HepG2 (cell line): ENCODE measurements around the gene PLA1A. TPM values are rescaled to one million over a fixed set of nuclear protein-coding genes. Genes with fewer than 3 reads are reported as not detected.

Source experiments
- ATAC-seq: fragments of 200-7000 bp; cut with Tn5 transposase; 3 replicates; pipeline ENCODE4 v1.9.1; 2020; ENCODE audit warnings: mild to moderate bottlenecking, moderate library complexity
- BruUV-seq: library from RNA; stranded (reverse); fragments of 400-500 nt; replicated peaks from 2 replicates; lab custom pipeline; 2021; lab: Mats Ljungman, UMichigan
- CTCF ChIA-PET: fragments of 300-600 bp; formaldehyde crosslinking; extraction: SDS; loops from one replicate; lab custom pipeline; 2021; ENCODE audit warnings: low total read pairs, inconsistent platforms, low intra/inter-chr PET ratio; lab: Yijun Ruan, JAX
- POLR2A ChIA-PET: fragments of 350-600 bp; sonication (Branson Sonifier 250); formaldehyde crosslinking; loops from one replicate; lab custom pipeline; 2020; ENCODE audit warnings: antibody characterized with exemption, inconsistent platforms; lab: Yijun Ruan, JAX
- DNase-seq: peaks from one replicate; pipeline ENCODE4 v3.0.0-alpha.2; 2015; ENCODE audit warnings: low spot score
- FAIRE-seq: peaks from 3 replicates; lab custom pipeline; 2011; peaks lifted over from hg19 to GRCh38; lab: Jason Lieb, UNC
- H2AFZ ChIP-seq: one replicate; pipeline ENCODE4 v1.6.1; 2011; ENCODE audit warnings: low read length, inconsistent platforms
- H3K27ac ChIP-seq: fragments of 300-600 bp; 3 replicates; pipeline ENCODE4 v1.8.0; 2011; ENCODE audit warnings: mixed run types, mild to moderate bottlenecking, mixed read lengths, low read length, inconsistent platforms; ENCODE audit not compliant: insufficient read depth; ENCODE audit errors: extremely low read length
- H3K27me3 ChIP-seq, 2 experiments: fragments of 200-600 bp in 1 of 2; 2 replicates in 1 of 2; 3 replicates in 1 of 2; pipeline versions ENCODE4 v1.6.0 to v1.8.0; 2011; ENCODE audit warnings: low read length in 2 of 2, mild to moderate bottlenecking in 2 of 2, moderate library complexity in 2 of 2, inconsistent platforms in 1 of 2; ENCODE audit not compliant: insufficient read depth in 2 of 2, control insufficient read depth in 1 of 2
- H3K36me3 ChIP-seq, 2 experiments: fragments of 200-600 bp in 1 of 2; replicated peaks in 1 of 2; 2 replicates in 1 of 2; 3 replicates in 1 of 2; pipeline versions ENCODE4 v1.5.1 to v1.8.0; 2011; ENCODE audit warnings: low read length in 2 of 2, inconsistent platforms in 1 of 2; ENCODE audit not compliant: insufficient read depth in 2 of 2, control insufficient read depth in 1 of 2
- H3K4me1 ChIP-seq: 2 replicates; pipeline ENCODE4 v1.5.1; 2012; ENCODE audit warnings: low read length, inconsistent platforms; ENCODE audit not compliant: insufficient read depth
- H3K4me2 ChIP-seq: 2 replicates; pipeline ENCODE4 v1.6.0; 2011; ENCODE audit warnings: low read depth, low read length, inconsistent platforms
- H3K4me3 ChIP-seq, 3 experiments: fragments of 200-600 bp in 1 of 3; sonication (generic), shearing (Covaris generic) in 1 of 3; replicated peaks in 1 of 3; 2 replicates each; pipeline ENCODE4 v1.5.1; 2011 to 2016; ENCODE audit warnings: low read length in 3 of 3, inconsistent platforms in 2 of 3, low read depth in 2 of 3, mild to moderate bottlenecking in 2 of 3, control low read depth in 1 of 3, mixed read lengths in 1 of 3; ENCODE audit not compliant: insufficient read depth in 1 of 3
- H3K79me2 ChIP-seq: one replicate; pipeline ENCODE4 v1.6.1; 2011; ENCODE audit warnings: low read length, inconsistent platforms; ENCODE audit not compliant: insufficient read depth
- H3K9ac ChIP-seq: 2 replicates; pipeline ENCODE4 v1.6.0; 2011; ENCODE audit warnings: mild to moderate bottlenecking, low read depth, low read length, inconsistent platforms; ENCODE audit not compliant: insufficient read depth
- H3K9me3 ChIP-seq: 2 replicates; pipeline ENCODE4 v1.5.1; 2012; ENCODE audit warnings: mild to moderate bottlenecking, low read length
- H4K20me1 ChIP-seq: 2 replicates; pipeline ENCODE4 v1.6.0; 2011; ENCODE audit warnings: inconsistent platforms, mild to moderate bottlenecking, low read length, moderate library complexity; ENCODE audit not compliant: insufficient read depth
- CCDC6 ChIP-seq: sonication (generic); formaldehyde crosslinking; IDR thresholded peaks from 2 replicates; pipeline ENCODE4 v1.8.1; 2022; ENCODE audit warnings: mild to moderate bottlenecking, missing genetic modification reagents, moderate library complexity
- CENPX ChIP-seq: sonication (generic); formaldehyde crosslinking; IDR thresholded peaks from 2 replicates; pipeline ENCODE4 v1.9.0; 2021; ENCODE audit warnings: mild to moderate bottlenecking, missing genetic modification reagents, moderate library complexity
- FOXJ3 ChIP-seq: sonication (generic); formaldehyde crosslinking; IDR thresholded peaks from 2 replicates; pipeline ENCODE4 v1.4.0; 2020; ENCODE audit warnings: missing genetic modification reagents, mild to moderate bottlenecking, borderline replicate concordance
- MXD4 ChIP-seq: IDR thresholded peaks from 2 replicates; pipeline ENCODE4 v1.6.1; 2016; ENCODE audit warnings: mild to moderate bottlenecking, missing biosample characterization, missing genetic modification reagents
- NCOA1 ChIP-seq: sonication (generic); formaldehyde crosslinking; IDR thresholded peaks from 2 replicates; pipeline ENCODE4 v1.9.0; 2021; ENCODE audit warnings: missing genetic modification reagents
- SUZ12 ChIP-seq: fragments of 150-350 bp; IDR thresholded peaks from 2 replicates; pipeline ENCODE4 v1.6.1; 2014; ENCODE audit warnings: low read depth, low read length
- ZKSCAN1 ChIP-seq: fragments of 150-350 bp; IDR thresholded peaks from 2 replicates; pipeline ENCODE4 v1.6.1; 2014; ENCODE audit warnings: low read length
- ZNF260 ChIP-seq: sonication (generic); formaldehyde crosslinking; IDR thresholded peaks from 2 replicates; pipeline ENCODE4 v1.4.0; 2020; ENCODE audit warnings: missing genetic modification reagents, low read depth, mild to moderate bottlenecking, borderline replicate concordance
- ZNF367 ChIP-seq: sonication (generic); formaldehyde crosslinking; IDR thresholded peaks from 2 replicates; pipeline ENCODE4 v1.4.0; 2020; ENCODE audit warnings: missing genetic modification reagents, borderline replicate concordance
- ZNF644 ChIP-seq: IDR thresholded peaks from 2 replicates; pipeline ENCODE4 v1.6.1; 2016; ENCODE audit warnings: low read depth
- WGBS: methylation state at CpG from one replicate; pipeline ENCODE4 v1.1.6; 2017; ENCODE audit warnings: low lambda C conversion rate; 5-methylcytosine and 5-hydroxymethylcytosine counted together
- in situ Hi-C: cut with HindIII; loops from 2 replicates; pipeline ENCODE4 v1.10.0; 2017; ENCODE audit warnings: low pct_unique_long_range_greater_than_20kb; ENCODE audit not compliant: extremely low pct_ligation_motif_present
- intact Hi-C: fragments of 100-400 bp; cut with micrococcal nuclease; formaldehyde crosslinking; loops from one replicate; pipeline ENCODE4 v1.10.0; 2022; ENCODE audit not compliant: unreplicated experiment
- polyA plus RNA-seq, 8 experiments: library from polyadenylated mRNA; depleted of rRNA in 3 of 8; stranded (reverse) in 7 of 8; unstranded in 1 of 8; fragments of >200 nt; fragmentation: Illumina TruSeq in 4 of 8; extraction: Trizol in 4 of 8; gene quantifications; 2 replicates each; pipeline versions ENCODE4 v1.2.1 to v1.2.3, GENCODE V29; 2011 to 2016; ENCODE audit warnings: low read depth in 4 of 8, missing spikeins in 1 of 8, mixed read lengths in 1 of 8; ENCODE audit not compliant: insufficient read depth in 1 of 8
- total RNA-seq, 5 experiments: library from RNA; depleted of rRNA; stranded (reverse); fragments of >200 nt; fragmentation: Illumina TruSeq; extraction: Trizol; gene quantifications; 2 replicates each; pipeline ENCODE4 v1.2.3, GENCODE V29; 2016; ENCODE audit warnings: low read depth in 1 of 5
- TF ChIP-seq, protein P1 (sequence below): sonication (generic); formaldehyde crosslinking; conservative IDR thresholded peaks from 2 replicates; pipeline ENCODE4 v1.4.0; 2020; ENCODE audit warnings: missing genetic modification reagents
- TF ChIP-seq, protein P2 (sequence below): IDR thresholded peaks from 2 replicates; pipeline ENCODE4 v1.6.1; 2016
- TF ChIP-seq, protein P3 (sequence below): sonication (generic); formaldehyde crosslinking; IDR thresholded peaks from 2 replicates; pipeline ENCODE4 v1.5.0; 2020; ENCODE audit warnings: mild to moderate bottlenecking, missing genetic modification reagents, borderline replicate concordance

Gene PLA1A
- total and polyA plus RNA-seq, 2 of the 13 experiments (the other 11 are each of a cell fraction or from before 2014, with no cell fraction given): 0.11 to 0.18 TPM

DNA sequence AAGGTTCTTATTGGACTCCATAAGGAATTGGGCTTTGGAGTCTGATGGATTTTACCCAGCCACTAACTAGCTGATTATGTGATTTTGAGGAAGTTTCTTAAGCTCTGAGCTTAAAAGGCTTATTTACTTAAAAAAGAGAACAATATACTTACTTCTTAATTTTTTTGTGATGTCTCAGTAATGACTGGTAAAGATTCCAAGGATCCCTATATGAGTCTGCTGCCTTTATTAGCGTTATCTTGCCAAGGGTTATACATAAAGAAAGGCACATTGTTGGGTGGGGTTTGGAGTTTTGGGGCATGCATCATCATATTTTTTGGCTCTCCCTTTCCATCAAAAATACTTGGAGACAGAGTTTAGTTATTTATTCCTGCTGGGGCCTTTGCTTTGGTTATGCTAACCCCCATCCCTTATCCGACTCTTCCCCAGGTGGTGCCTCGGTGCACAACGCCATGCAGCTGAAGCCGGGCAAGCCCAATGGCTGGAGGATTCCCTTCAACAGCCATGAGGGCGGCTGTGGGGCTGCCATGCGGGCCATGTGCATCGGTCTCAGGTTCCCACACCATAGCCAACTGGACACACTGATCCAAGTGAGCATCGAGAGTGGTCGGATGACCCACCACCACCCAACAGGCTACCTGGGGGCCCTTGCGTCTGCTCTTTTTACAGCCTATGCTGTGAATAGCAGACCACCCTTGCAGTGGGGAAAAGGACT, 11.7 kb upstream of the PLA1A start:
- no peaks in the 10 kb centered on the region for H4K20me1 ChIP-seq
- FAIRE-seq: no peak
- intact Hi-C loops: no loop called here
- in situ Hi-C loops: no loop called here
- peaks cover 9% of the 10 kb centered on the region for H3K9me3 ChIP-seq
- no peak for ATAC-seq
- no peak overlapping the region for H3K4me3 ChIP-seq
- no peaks in the 10 kb centered on the region for H3K79me2 ChIP-seq
- no peaks in the 10 kb centered on the region for H3K36me3 ChIP-seq
- DNase-seq: no peak
- POLR2A ChIA-PET: no interaction called here
- no peaks in the 10 kb centered on the region for H3K4me1 ChIP-seq
- no peak overlapping the region for H3K4me2 ChIP-seq
- peaks cover 0 to 1% of the 10 kb centered on the region in 2 experiments; a peak in 3 of 5 replicates for H3K27me3 ChIP-seq
- CTCF ChIA-PET: no interaction called here
- no peak overlapping the region for H2AFZ ChIP-seq
- 82% methylated on average over 5 of the region's 11 CpGs for WGBS
- no peak overlapping the region for H3K27ac ChIP-seq
- no peak overlapping the region for H3K9ac ChIP-seq
- no TSS peak for BruUV-seq
- TF ChIP-seq ZKSCAN1 (no peak), MXD4 (CRISPR knock-in tag) (no peak), ZNF260 (no peak), CENPX (CRISPR knock-in tag) (no peak), ZNF367 (no peak), FOXJ3 (CRISPR knock-in tag) (no peak), SUZ12 (no peak), CCDC6 (CRISPR knock-in tag) (no peak), NCOA1 (CRISPR knock-in tag) (no peak), ZNF644 (CRISPR knock-in tag) (no peak)
- TF ChIP-seq, protein P1, sequence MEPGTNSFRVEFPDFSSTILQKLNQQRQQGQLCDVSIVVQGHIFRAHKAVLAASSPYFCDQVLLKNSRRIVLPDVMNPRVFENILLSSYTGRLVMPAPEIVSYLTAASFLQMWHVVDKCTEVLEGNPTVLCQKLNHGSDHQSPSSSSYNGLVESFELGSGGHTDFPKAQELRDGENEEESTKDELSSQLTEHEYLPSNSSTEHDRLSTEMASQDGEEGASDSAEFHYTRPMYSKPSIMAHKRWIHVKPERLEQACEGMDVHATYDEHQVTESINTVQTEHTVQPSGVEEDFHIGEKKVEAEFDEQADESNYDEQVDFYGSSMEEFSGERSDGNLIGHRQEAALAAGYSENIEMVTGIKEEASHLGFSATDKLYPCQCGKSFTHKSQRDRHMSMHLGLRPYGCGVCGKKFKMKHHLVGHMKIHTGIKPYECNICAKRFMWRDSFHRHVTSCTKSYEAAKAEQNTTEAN (CRISPR knock-in tag): no peak
- TF ChIP-seq, protein P2, sequence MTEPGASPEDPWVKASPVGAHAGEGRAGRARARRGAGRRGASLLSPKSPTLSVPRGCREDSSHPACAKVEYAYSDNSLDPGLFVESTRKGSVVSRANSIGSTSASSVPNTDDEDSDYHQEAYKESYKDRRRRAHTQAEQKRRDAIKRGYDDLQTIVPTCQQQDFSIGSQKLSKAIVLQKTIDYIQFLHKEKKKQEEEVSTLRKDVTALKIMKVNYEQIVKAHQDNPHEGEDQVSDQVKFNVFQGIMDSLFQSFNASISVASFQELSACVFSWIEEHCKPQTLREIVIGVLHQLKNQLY: no peak
- TF ChIP-seq, protein P3, sequence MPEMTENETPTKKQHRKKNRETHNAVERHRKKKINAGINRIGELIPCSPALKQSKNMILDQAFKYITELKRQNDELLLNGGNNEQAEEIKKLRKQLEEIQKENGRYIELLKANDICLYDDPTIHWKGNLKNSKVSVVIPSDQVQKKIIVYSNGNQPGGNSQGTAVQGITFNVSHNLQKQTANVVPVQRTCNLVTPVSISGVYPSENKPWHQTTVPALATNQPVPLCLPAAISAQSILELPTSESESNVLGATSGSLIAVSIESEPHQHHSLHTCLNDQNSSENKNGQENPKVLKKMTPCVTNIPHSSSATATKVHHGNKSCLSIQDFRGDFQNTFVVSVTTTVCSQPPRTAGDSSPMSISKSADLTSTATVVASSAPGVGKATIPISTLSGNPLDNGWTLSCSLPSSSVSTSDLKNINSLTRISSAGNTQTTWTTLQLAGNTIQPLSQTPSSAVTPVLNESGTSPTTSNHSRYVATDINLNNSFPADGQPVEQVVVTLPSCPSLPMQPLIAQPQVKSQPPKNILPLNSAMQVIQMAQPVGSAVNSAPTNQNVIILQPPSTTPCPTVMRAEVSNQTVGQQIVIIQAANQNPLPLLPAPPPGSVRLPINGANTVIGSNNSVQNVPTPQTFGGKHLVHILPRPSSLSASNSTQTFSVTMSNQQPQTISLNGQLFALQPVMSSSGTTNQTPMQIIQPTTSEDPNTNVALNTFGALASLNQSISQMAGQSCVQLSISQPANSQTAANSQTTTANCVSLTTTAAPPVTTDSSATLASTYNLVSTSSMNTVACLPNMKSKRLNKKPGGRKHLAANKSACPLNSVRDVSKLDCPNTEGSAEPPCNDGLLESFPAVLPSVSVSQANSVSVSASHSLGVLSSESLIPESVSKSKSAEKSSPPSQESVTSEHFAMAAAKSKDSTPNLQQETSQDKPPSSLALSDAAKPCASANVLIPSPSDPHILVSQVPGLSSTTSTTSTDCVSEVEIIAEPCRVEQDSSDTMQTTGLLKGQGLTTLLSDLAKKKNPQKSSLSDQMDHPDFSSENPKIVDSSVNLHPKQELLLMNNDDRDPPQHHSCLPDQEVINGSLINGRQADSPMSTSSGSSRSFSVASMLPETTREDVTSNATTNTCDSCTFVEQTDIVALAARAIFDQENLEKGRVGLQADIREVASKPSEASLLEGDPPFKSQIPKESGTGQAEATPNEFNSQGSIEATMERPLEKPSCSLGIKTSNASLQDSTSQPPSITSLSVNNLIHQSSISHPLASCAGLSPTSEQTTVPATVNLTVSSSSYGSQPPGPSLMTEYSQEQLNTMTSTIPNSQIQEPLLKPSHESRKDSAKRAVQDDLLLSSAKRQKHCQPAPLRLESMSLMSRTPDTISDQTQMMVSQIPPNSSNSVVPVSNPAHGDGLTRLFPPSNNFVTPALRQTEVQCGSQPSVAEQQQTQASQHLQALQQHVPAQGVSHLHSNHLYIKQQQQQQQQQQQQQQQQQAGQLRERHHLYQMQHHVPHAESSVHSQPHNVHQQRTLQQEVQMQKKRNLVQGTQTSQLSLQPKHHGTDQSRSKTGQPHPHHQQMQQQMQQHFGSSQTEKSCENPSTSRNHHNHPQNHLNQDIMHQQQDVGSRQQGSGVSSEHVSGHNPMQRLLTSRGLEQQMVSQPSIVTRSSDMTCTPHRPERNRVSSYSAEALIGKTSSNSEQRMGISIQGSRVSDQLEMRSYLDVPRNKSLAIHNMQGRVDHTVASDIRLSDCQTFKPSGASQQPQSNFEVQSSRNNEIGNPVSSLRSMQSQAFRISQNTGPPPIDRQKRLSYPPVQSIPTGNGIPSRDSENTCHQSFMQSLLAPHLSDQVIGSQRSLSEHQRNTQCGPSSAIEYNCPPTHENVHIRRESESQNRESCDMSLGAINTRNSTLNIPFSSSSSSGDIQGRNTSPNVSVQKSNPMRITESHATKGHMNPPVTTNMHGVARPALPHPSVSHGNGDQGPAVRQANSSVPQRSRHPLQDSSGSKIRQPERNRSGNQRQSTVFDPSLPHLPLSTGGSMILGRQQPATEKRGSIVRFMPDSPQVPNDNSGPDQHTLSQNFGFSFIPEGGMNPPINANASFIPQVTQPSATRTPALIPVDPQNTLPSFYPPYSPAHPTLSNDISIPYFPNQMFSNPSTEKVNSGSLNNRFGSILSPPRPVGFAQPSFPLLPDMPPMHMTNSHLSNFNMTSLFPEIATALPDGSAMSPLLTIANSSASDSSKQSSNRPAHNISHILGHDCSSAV: no peak
